ENCODE data around the gene TRIM71.
"Not testable (repeated sequence)": the region's sequence is repeated elsewhere in the genome, so short reads cannot be mapped to it uniquely, and the experiment has no call there.

The TRIM71 gene

DNA sequence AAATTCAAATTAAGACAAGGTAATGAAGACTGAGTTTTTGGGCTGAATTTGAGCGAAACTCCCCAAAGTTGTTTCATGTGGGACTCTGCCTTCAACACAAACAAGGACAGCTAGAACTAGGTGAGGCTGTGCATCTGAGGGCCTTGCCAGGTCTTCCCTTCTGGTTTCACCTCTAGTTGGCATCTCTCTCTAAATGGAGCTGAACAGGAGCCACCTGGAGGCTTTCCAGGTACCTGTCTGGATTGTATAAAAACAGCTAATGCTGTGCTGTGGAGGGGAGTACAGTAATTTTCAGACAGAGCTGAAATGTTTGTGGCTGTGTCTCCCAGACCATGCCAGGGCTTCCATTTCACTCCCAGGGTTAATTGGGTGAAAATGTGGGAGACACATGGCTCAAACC lies 27.1 kb downstream of the TRIM71 start:
- no peak overlapping the region for H3K4me3 Mint-ChIP-seq
- ATAC-seq, result no peak

DNA sequence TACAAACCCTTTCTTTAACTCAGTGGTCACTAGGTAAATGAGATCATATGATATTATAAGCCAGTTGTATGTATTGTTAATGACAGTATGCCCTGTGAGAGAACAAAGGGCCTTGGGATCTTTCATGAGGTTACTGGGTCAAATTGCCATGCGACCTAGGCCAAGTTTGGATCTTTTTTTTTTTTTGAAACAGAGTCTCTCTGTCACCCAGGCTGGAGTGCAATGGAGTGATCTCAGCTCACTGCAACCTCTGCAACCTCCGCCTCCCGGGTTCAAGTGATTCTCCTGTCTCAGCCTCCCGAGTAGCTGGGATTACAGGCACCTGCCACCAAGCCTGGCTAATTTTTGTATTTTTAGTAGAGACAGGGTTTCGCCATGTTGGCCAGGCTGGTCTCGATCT lies 27.7 kb downstream of the TRIM71 start:
- not testable (repeated sequence) for ATAC-seq, H3K4me3 Mint-ChIP-seq, H3K36me3 Mint-ChIP-seq, H3K27ac Mint-ChIP-seq, H3K27me3 Mint-ChIP-seq, H3K9me3 Mint-ChIP-seq
- peaks cover 11% of the 10 kb centered on the region for H3K4me1 Mint-ChIP-seq

More for the DNA sequence above, 27.1 kb downstream of the TRIM71 start:
- H3K27me3 Mint-ChIP-seq, result peaks cover 9% of the 10 kb centered on the region
- no peaks in the 10 kb centered on the region for H3K36me3 Mint-ChIP-seq
- H3K4me1 Mint-ChIP-seq, result peaks cover 11% of the 10 kb centered on the region
- no peak overlapping the region for H3K27ac Mint-ChIP-seq
- no peaks in the 10 kb centered on the region for H3K9me3 Mint-ChIP-seq

GRCh38 chr3:32847045-32847444 lies 29.2 kb downstream of the TRIM71 start:
- H3K4me1 Mint-ChIP-seq, result peaks cover 11% of the 10 kb centered on the region
- not testable (repeated sequence) for H3K27ac Mint-ChIP-seq, H3K36me3 Mint-ChIP-seq, H3K9me3 Mint-ChIP-seq, H3K27me3 Mint-ChIP-seq, ATAC-seq, H3K4me3 Mint-ChIP-seq

GRCh38 chr3:32847528-32847927 lies 29.7 kb downstream of the TRIM71 start:
- no peaks in the 10 kb centered on the region for H3K36me3 Mint-ChIP-seq
- peaks cover 6% of the 10 kb centered on the region for H3K4me1 Mint-ChIP-seq

DNA sequence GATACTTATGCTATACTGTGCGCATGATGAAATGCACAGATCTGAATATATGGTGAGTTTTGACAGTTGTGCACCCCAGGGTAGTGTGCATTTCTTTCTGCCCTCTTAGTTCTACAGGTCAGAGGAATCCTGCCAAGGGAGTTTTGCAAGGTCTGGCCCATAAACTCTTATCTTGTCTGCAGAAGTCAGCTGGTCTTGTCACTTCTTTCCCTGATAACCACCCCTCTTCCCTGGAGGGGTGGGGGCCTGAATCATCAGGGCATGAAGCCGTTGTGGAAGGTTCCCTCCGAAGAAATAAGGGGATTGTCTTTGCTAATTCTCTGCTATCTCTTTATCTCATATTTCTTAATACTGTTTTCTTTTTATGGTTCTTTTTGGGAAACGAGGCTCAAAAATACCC lies 30.4 kb downstream of the TRIM71 start:
- no peaks in the 10 kb centered on the region for H3K9me3 Mint-ChIP-seq
- no peaks in the 10 kb centered on the region for H3K36me3 Mint-ChIP-seq
- ATAC-seq, result no peak
- H3K4me3 Mint-ChIP-seq, result no peak overlapping the region
- H3K27me3 Mint-ChIP-seq, result peaks cover 13% of the 10 kb centered on the region
- no peaks in the 10 kb centered on the region for H3K4me1 Mint-ChIP-seq
- H3K27ac Mint-ChIP-seq, result no peak overlapping the region

More at GRCh38 chr3:32847528-32847927, 29.7 kb downstream of the TRIM71 start:
- Mint-ChIP-seq H3K4me3 (no peak overlapping the region), H3K9me3 (no peaks in the 10 kb centered on the region), H3K27me3 (peaks cover 11% of the 10 kb centered on the region), H3K27ac (no peak overlapping the region)
- no peak for ATAC-seq

DNA sequence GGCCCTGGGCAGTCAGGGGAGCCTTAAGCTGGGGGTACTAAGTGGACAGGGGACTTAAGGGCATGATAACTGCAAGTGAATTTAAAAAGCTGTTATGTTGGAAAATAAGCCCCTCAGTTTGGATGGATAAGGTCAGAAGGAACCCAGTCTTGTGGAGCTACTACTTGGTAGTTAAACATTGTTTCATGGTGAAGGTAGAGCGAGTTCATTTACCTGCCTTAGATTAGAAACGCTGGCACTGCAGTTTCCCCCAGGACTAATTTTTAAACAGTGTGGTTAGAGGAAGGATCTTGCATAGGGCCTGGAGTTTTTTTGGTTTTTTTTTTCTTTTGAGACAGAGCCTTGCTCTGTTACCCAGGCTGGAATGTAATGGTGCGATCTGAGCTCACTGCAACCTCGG lies 31.2 kb downstream of the TRIM71 start:
- Mint-ChIP-seq H3K4me3 (no peak overlapping the region), H3K9me3 (no peaks in the 10 kb centered on the region), H3K36me3 (no peaks in the 10 kb centered on the region), H3K27me3 (peaks cover 20% of the 10 kb centered on the region), H3K27ac (no peak overlapping the region), H3K4me1 (no peaks in the 10 kb centered on the region)
- ATAC-seq, result no peak

- H3K4me3 Mint-ChIP-seq, result no peak overlapping the region
- no peaks in the 10 kb centered on the region for H3K4me1 Mint-ChIP-seq
- no peak for ATAC-seq
- H3K27ac Mint-ChIP-seq, result no peak overlapping the region
- no peaks in the 10 kb centered on the region for H3K36me3 Mint-ChIP-seq
- H3K9me3 Mint-ChIP-seq, result no peaks in the 10 kb centered on the region
- H3K27me3 Mint-ChIP-seq, result peaks cover 26% of the 10 kb centered on the region
Measured at GRCh38 chr3:32850226-32850625, 32.4 kb downstream of the TRIM71 start.

DNA sequence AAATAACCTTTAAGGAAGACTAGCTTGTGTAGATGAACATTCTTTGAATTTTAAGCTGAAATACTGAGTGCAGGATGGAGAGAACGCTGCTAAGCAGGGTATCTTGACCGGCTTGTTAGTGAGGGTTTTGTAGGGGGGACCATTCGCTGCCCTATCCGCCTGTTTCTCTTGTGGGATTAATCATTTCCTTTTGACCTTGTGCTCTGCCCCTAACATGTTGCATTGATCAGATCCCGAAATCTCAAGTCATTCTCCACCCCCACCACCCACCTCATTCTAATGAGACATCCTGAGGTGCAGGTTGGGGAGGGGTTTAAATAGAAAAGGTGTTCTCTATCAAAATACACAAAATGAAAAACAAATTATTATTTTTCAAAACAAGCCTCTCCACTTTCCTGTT lies 32.8 kb downstream of the TRIM71 start:
- Mint-ChIP-seq H3K36me3 (no peaks in the 10 kb centered on the region), H3K4me1 (no peaks in the 10 kb centered on the region), H3K27me3 (peaks cover 30% of the 10 kb centered on the region), H3K27ac (no peak overlapping the region), H3K4me3 (no peak overlapping the region), H3K9me3 (no peaks in the 10 kb centered on the region)
- no peak for ATAC-seq

DNA sequence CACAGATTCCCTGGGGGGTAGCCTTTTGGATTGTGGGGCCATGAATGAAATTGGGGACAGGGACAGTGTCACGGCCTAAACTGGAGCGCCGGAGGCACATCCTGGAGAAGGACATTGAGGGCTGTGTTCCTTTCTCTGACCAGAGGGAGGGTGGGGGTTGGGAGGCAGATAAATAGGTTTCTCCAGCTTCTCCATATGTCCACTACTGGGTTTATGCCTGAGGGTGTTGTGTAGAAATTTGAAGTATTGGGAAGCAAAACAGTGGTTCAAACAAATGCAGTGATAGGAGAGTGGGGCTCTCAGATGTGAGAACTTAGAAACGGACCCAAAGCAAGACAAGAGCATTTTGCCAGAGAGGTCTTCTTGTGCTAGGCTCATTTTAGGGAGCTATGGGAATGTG lies 34.3 kb downstream of the TRIM71 start:
- no peak for ATAC-seq
- no peaks in the 10 kb centered on the region for H3K4me1 Mint-ChIP-seq
- no peak overlapping the region for H3K27ac Mint-ChIP-seq
- H3K4me3 Mint-ChIP-seq, result no peak overlapping the region
- no peaks in the 10 kb centered on the region for H3K9me3 Mint-ChIP-seq
- H3K36me3 Mint-ChIP-seq, result no peaks in the 10 kb centered on the region
- H3K27me3 Mint-ChIP-seq, result peaks cover 44% of the 10 kb centered on the region

DNA sequence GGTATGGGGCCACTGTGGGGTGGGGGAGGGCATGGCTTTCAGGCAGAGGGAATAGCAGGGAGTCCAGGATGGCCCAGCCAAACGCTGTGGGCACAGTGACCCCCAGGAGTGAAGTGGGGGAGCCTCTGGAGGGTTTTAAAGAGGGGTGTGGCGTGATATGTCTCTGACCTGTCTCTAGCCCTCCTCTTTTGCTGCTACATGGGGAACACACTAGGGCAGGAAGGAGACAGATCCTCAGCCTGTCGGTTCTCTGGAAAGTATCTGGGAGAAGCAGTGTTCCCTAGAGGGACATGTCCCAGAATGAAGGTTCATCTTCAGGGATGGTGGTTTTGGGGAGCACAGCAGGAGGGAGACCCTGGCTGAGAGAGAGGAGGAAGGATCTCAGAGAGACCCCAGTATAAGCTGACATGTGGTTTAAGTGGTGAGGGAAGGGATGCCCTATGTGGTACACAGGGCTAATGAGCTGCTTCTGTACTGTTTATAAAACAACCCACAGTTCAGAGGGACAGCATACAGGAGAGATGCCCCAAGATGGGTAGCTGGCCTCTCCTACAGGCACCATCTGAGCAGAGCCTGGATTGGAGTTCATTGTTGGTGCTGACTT lies 37.7 kb downstream of the TRIM71 start:
- Mint-ChIP-seq H3K36me3 (no peaks in the 10 kb centered on the region), H3K4me1 (no peaks in the 10 kb centered on the region), H3K4me3 (no peak overlapping the region), H3K27me3 (peaks cover 47% of the 10 kb centered on the region), H3K27ac (no peak overlapping the region), H3K9me3 (no peaks in the 10 kb centered on the region)
- no peak for ATAC-seq

GRCh38 chr3:32856355-32856889 lies 38.6 kb downstream of the TRIM71 start:
- Mint-ChIP-seq H3K4me1 (no peaks in the 10 kb centered on the region), H3K9me3 (no peaks in the 10 kb centered on the region), H3K4me3 (no peak overlapping the region), H3K27me3 (peaks cover 46% of the 10 kb centered on the region), H3K36me3 (no peaks in the 10 kb centered on the region), H3K27ac (no peak overlapping the region)
- no peak for ATAC-seq

GRCh38 chr3:32856901-32857507 lies 39.2 kb downstream of the TRIM71 start:
- Mint-ChIP-seq H3K9me3 (no peaks in the 10 kb centered on the region), H3K4me3 (no peak overlapping the region), H3K36me3 (no peaks in the 10 kb centered on the region), H3K27ac (no peak overlapping the region), H3K4me1 (no peaks in the 10 kb centered on the region), H3K27me3 (peaks cover 40% of the 10 kb centered on the region)
- no peak for ATAC-seq

GRCh38 chr3:32857921-32858320 lies 40.1 kb downstream of the TRIM71 start:
- no peaks in the 10 kb centered on the region for H3K36me3 Mint-ChIP-seq

GRCh38 chr3:32859604-32860237 lies 41.9 kb downstream of the TRIM71 start:
- H3K36me3 Mint-ChIP-seq, result no peaks in the 10 kb centered on the region
- no peak for ATAC-seq
- peaks cover 26% of the 10 kb centered on the region for H3K27me3 Mint-ChIP-seq
- H3K9me3 Mint-ChIP-seq, result no peaks in the 10 kb centered on the region
- H3K4me3 Mint-ChIP-seq, result no peak overlapping the region
- H3K4me1 Mint-ChIP-seq, result no peaks in the 10 kb centered on the region
- H3K27ac Mint-ChIP-seq, result no peak overlapping the region

More at GRCh38 chr3:32857921-32858320, 40.1 kb downstream of the TRIM71 start:
- no peak for ATAC-seq
- Mint-ChIP-seq H3K27me3 (peaks cover 36% of the 10 kb centered on the region), H3K27ac (no peak overlapping the region), H3K4me3 (no peak overlapping the region), H3K4me1 (no peaks in the 10 kb centered on the region), H3K9me3 (no peaks in the 10 kb centered on the region)

GRCh38 chr3:32860499-32860898 lies 42.7 kb downstream of the TRIM71 start:
- H3K4me1 Mint-ChIP-seq, result no peaks in the 10 kb centered on the region
- H3K4me3 Mint-ChIP-seq, result no peak overlapping the region
- H3K36me3 Mint-ChIP-seq, result no peaks in the 10 kb centered on the region
- no peak for ATAC-seq
- H3K9me3 Mint-ChIP-seq, result no peaks in the 10 kb centered on the region
- peaks cover 19% of the 10 kb centered on the region for H3K27me3 Mint-ChIP-seq
- H3K27ac Mint-ChIP-seq, result no peak overlapping the region

- Mint-ChIP-seq H3K27ac (no peak overlapping the region), H3K36me3 (no peaks in the 10 kb centered on the region), H3K4me3 (no peak overlapping the region), H3K9me3 (no peaks in the 10 kb centered on the region), H3K27me3 (peaks cover 17% of the 10 kb centered on the region), H3K4me1 (no peaks in the 10 kb centered on the region)
- no peak for ATAC-seq
Measured at GRCh38 chr3:32861681-32862080, 43.9 kb downstream of the TRIM71 start.
